Tibial nerve (tissue), 4 donors: ENCODE results near the gene PBRM1. TPM values are rescaled to one million over a fixed set of nuclear protein-coding genes. Genes with fewer than 3 reads are reported as not detected.

Experiments
- DNase-seq, 2 donors: peaks; one replicate each; pipeline ENCODE4 v3.0.0-alpha.2; 2019; ENCODE audit warnings: low spot score in 2 of 2
- H3K27ac ChIP-seq, 4 donors: fragments of 200-600 bp; sonication (generic) in 3 of 4; one replicate each; pipeline ENCODE4 v1.5.1; 2017 to 2019; ENCODE audit warnings: mild to moderate bottlenecking in 1 of 4
- H3K27me3 ChIP-seq, 2 donors: fragments of 200-600 bp; sonication (generic) in 1 of 2; one replicate each; pipeline versions ENCODE4 v1.5.1 to v1.6.0; 2017 to 2019
- H3K36me3 ChIP-seq, 3 donors: fragments of 200-600 bp; sonication (generic); one replicate each; pipeline ENCODE4 v1.5.1; 2018 to 2019
- H3K4me1 ChIP-seq, 4 donors: fragments of 200-600 bp; sonication (generic) in 3 of 4; one replicate each; pipeline ENCODE4 v1.5.1; 2017 to 2019
- H3K4me3 ChIP-seq, 4 donors: fragments of 200-600 bp; sonication (generic) in 3 of 4; one replicate each; pipeline ENCODE4 v1.5.1; 2017 to 2019; ENCODE audit warnings: mild to moderate bottlenecking in 1 of 4, moderate library complexity in 1 of 4
- H3K9me3 ChIP-seq, 4 donors: fragments of 200-600 bp; sonication (generic) in 3 of 4; one replicate each; pipeline ENCODE4 v1.5.1; 2017 to 2019
- EP300 ChIP-seq, 2 donors: sonication (generic); formaldehyde crosslinking; IDR thresholded peaks; one replicate each; pipeline ENCODE4 v1.6.1; 2017; ENCODE audit warnings: antibody characterized with exemption in 2 of 2, mild to moderate bottlenecking in 1 of 2
- POLR2A ChIP-seq, 2 donors: fragments of 450-650 bp; IDR thresholded peaks; one replicate each; pipeline ENCODE4 v1.6.1; 2017; ENCODE audit warnings: antibody characterized with exemption in 2 of 2, mild to moderate bottlenecking in 2 of 2, moderate library complexity in 2 of 2
- WGBS, 2 donors: methylation state at CpG; one replicate each; pipeline ENCODE4 v1.1.5; 2018; 5-methylcytosine and 5-hydroxymethylcytosine counted together
- total RNA-seq, 4 donors: library from RNA; depleted of rRNA; stranded (reverse); fragments of >200 nt; gene quantifications; one replicate each; pipeline ENCODE4 v1.1.0, GENCODE V29; 2016
- TF ChIP-seq, protein P1 (sequence below), 5 experiments: fragments of 200-600 bp in 3 of 5; fragments of 450-650 bp in 2 of 5; sonication (generic) in 3 of 5; IDR thresholded peaks; one replicate each; pipeline ENCODE4 v1.5.1; 2016 to 2019; ENCODE audit warnings: antibody characterized with exemption in 5 of 5, mild to moderate bottlenecking in 3 of 5, moderate library complexity in 2 of 5

The PBRM1 gene
- total RNA-seq, 4 donors from 2014 or later: 87.0 to 123 (median 114) TPM

DNA sequence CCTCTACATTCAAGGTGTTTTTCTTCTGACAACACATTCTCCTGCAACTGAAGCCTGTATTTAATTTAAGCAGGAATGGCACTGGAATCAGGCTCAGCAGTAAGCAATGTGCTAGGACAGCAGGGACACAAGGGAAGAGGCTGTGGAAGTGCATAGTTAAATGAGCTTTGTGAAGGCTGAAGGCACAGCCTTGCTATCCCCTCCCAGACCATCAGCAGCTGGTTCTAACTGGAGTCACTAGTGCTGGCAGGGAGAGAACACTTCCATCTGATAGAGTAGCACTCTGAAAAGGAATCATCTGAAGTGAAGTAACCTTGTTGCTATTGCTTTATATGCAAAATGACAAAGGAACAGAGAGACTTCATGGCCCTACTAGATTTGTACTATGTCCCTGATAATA, 134.6 kb downstream of the PBRM1 start:
- peaks cover 0 to 16% (median 7%) of the 10 kb centered on the region in 4 donors for H3K4me1 ChIP-seq
- H3K27ac ChIP-seq: no peak overlapping the region
- peaks cover 0 to 80% (median 6%) of the 10 kb centered on the region in 3 donors for H3K36me3 ChIP-seq
- DNase-seq: no peak
- no peak for TF ChIP-seq POLR2A (IDR thresholded peaks at IDR 0.05)
- no peak for TF ChIP-seq EP300 (IDR thresholded peaks at IDR 0.05)
- TF ChIP-seq, protein P1, sequence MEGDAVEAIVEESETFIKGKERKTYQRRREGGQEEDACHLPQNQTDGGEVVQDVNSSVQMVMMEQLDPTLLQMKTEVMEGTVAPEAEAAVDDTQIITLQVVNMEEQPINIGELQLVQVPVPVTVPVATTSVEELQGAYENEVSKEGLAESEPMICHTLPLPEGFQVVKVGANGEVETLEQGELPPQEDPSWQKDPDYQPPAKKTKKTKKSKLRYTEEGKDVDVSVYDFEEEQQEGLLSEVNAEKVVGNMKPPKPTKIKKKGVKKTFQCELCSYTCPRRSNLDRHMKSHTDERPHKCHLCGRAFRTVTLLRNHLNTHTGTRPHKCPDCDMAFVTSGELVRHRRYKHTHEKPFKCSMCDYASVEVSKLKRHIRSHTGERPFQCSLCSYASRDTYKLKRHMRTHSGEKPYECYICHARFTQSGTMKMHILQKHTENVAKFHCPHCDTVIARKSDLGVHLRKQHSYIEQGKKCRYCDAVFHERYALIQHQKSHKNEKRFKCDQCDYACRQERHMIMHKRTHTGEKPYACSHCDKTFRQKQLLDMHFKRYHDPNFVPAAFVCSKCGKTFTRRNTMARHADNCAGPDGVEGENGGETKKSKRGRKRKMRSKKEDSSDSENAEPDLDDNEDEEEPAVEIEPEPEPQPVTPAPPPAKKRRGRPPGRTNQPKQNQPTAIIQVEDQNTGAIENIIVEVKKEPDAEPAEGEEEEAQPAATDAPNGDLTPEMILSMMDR (IDR thresholded peaks at IDR 0.05): no peak
- no peaks in the 10 kb centered on the region for H3K27me3 ChIP-seq
- no peak overlapping the region for H3K4me3 ChIP-seq
- H3K9me3 ChIP-seq: no peaks in the 10 kb centered on the region

DNA sequence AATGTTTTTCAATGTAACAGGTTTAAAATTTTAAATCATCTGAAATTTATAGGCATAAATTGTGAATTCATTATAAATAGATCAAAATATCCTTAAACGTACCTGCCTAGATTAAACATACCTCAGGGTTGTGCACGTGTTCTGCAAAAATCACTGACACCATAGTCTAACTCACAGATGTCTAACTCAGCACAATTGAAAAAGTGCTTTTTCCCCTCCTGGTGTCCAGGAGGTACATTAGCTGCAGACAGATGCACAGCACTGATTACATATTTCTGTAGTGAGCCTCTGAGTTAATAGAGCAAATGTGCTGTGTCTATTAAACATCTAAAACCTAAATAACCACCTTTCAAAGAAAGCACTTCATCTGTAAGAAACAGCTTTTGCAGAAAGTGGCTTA, 138.6 kb downstream of the PBRM1 start:
- Histone ChIP-seq H3K4me1 (no peaks in the 10 kb centered on the region), H3K9me3 (no peaks in the 10 kb centered on the region), H3K27me3 (no peaks in the 10 kb centered on the region), H3K4me3 (no peak overlapping the region), H3K36me3 (peaks cover 0 to 61% (median 6%) of the 10 kb centered on the region in 3 donors), H3K27ac (no peak overlapping the region)
- DNase-seq: no peak
- TF ChIP-seq POLR2A (IDR thresholded peaks at IDR 0.05): no peak
- TF ChIP-seq, protein P1 (IDR thresholded peaks at IDR 0.05): no peak
- TF ChIP-seq EP300 (IDR thresholded peaks at IDR 0.05): no peak
- WGBS, 2 donors: 70 to 71% methylated on average over 2 of the region's 2 CpGs

DNA sequence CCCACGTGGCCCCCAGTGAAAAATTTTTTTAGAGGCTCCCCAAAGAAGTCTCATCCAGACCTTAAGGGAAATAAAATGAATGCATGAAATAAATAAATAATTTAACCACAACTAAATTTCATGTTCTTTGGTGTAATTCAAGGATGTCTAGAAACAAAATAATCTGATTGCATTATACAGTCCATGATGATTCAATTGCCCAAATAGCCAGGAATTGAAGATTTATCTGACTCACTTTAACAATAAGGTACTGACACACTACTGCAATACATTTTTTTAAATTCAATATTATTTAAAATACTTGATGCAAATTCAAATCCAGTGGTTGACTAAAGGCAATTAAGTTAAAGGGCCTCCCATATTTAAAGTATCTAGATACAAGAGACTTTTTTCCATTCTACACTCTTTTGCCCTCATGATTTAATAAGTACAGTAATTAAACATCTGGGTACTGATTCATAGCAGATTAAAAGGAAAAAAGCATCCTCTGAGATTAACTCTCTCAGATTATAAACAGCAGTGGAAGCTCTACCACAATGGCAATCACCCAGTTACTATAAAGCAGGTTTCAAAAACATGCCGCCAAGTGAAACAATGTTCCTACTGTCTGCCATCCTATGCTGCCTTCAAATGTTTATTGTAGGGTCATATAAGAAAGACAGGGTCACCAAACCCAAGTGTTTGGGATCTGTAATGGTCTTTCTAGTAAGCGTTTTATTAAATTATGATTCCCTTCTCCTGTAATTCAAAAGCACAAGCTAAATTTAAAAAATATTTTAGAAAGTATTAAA, 139.4 kb downstream of the PBRM1 start:
- no peak for DNase-seq
- TF ChIP-seq, protein P1 (IDR thresholded peaks at IDR 0.05): no peak
- TF ChIP-seq POLR2A (IDR thresholded peaks at IDR 0.05): no peak
- no peak for TF ChIP-seq EP300 (IDR thresholded peaks at IDR 0.05)
- H3K36me3 ChIP-seq: peaks cover 0 to 62% (median 6%) of the 10 kb centered on the region in 3 donors
- no peaks in the 10 kb centered on the region for H3K9me3 ChIP-seq
- 44 to 45% methylated on average over 3 of the region's 3 CpGs for WGBS, 2 donors
- no peaks in the 10 kb centered on the region for H3K27me3 ChIP-seq
- H3K4me3 ChIP-seq: no peak overlapping the region
- no peaks in the 10 kb centered on the region for H3K4me1 ChIP-seq
- no peak overlapping the region for H3K27ac ChIP-seq

DNA sequence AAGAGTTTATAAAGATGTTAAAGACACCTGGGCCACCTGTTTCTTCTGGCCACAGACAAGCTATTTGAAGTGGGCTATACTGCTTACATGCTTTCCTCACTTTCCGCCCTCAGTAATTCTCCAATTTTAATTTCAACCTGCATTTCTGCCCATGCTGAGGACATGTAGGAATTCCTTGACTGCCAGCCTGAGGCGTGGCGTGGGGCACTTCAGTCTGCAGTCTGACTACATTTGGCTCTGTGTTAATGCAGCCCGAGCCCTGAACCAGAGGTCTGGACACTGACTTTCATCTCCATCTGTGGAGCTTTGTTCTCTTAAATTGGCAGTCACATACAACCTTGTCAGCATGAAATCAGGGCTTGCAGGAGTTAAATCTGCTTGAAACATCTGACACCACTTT, 140.8 kb downstream of the PBRM1 start:
- peaks cover 0 to 56% (median 6%) of the 10 kb centered on the region in 3 donors for H3K36me3 ChIP-seq
- WGBS, 2 donors: 77 to 78% methylated on average over 4 of the region's 4 CpGs
- TF ChIP-seq POLR2A (IDR thresholded peaks at IDR 0.05) (no peak), EP300 (IDR thresholded peaks at IDR 0.05) (no peak)
- TF ChIP-seq, protein P1 (IDR thresholded peaks at IDR 0.05): no peak

GRCh38 chr3:52541050-52541449, 144.7 kb downstream of the PBRM1 start:
- no peak overlapping the region for H3K4me3 ChIP-seq
- H3K36me3 ChIP-seq: peaks cover 0 to 27% (median 0%) of the 10 kb centered on the region in 3 donors
- WGBS, 2 donors: 77 to 79% methylated on average over 2 of the region's 2 CpGs
- no peak for DNase-seq
- no peak overlapping the region for H3K27ac ChIP-seq
- H3K4me1 ChIP-seq: peaks cover 0 to 36% (median 20%) of the 10 kb centered on the region in 4 donors
- no peaks in the 10 kb centered on the region for H3K9me3 ChIP-seq
- TF ChIP-seq POLR2A (IDR thresholded peaks at IDR 0.05): no peak
- TF ChIP-seq, protein P1 (IDR thresholded peaks at IDR 0.05): no peak
- no peak for TF ChIP-seq EP300 (IDR thresholded peaks at IDR 0.05)
- H3K27me3 ChIP-seq: no peaks in the 10 kb centered on the region

More for the DNA sequence above, 140.8 kb downstream of the PBRM1 start:
- H3K4me1 ChIP-seq: peaks cover 0 to 7% (median 0%) of the 10 kb centered on the region in 4 donors
- H3K9me3 ChIP-seq: no peaks in the 10 kb centered on the region
- no peak overlapping the region for H3K27ac ChIP-seq
- H3K4me3 ChIP-seq: no peak overlapping the region
- DNase-seq: no peak
- no peaks in the 10 kb centered on the region for H3K27me3 ChIP-seq
